Measurements from ENCODE around the gene ABCB10. TPM values are rescaled to one million over a fixed set of nuclear protein-coding genes. Genes with fewer than 3 reads are reported as not detected.
"Not testable (repeated sequence)": the region's sequence is repeated elsewhere in the genome, so short reads cannot be mapped to it uniquely, and the experiment has no call there.

Gene ABCB10
- total RNA-seq: 16.4 TPM

DNA sequence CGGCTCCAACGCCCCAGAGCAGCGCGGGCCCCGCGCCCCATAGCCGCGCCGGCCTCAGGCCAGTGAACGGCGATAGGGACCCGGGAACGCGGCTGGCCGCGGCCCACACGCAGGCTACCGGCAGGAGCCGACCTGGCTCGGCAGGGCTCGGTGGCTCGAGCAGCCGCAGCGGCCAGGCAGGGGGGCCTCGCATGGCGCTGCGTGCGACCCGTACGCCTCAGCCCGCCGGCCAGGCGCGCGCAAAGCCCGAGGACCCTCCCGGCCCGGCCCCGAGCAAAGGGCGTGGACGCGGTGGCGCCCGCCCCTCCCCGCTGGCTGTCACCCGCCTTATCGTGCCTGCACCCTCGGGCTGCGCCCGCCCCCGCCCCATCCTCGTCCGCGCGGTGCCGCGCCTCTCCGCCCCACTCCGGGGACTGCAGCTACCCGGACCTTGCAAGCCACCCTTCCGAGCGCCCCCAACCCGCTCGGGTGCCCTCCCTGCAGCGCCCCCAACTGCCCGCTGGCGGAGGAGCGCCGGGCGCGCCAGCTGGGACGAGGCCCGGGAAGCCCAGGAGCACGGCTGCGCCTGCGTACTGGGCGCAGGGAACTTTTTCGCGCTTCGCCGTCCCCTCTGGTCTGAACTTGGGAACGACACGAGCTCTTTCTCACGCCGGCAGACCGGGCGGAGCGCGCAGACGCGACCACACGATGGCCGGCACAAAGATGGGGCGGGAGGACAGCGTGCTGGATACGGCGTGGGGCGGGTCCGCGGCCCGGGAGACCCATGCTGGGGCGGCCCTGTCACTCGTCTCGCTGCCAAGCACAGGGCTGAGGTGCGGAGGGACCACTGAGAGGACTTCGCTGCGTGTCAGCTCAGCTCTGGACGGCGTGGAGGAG is at the start of gene ABCB10:
ABCB10 (minus strand) TSS at position 248 of the 876 bp plus-strand sequence; CDS start at position 193, 55 bp downstream.
- DNase-seq (ENCODE audit: low spot score) (peak; percentile 98), ATAC-seq (peak; percentile 89)

GRCh38 chr1:229607370-229607769 is 48.9 kb upstream of the ABCB10 start:
- DNase-seq (ENCODE audit: low spot score) (no peak), ATAC-seq (no peak)

DNA sequence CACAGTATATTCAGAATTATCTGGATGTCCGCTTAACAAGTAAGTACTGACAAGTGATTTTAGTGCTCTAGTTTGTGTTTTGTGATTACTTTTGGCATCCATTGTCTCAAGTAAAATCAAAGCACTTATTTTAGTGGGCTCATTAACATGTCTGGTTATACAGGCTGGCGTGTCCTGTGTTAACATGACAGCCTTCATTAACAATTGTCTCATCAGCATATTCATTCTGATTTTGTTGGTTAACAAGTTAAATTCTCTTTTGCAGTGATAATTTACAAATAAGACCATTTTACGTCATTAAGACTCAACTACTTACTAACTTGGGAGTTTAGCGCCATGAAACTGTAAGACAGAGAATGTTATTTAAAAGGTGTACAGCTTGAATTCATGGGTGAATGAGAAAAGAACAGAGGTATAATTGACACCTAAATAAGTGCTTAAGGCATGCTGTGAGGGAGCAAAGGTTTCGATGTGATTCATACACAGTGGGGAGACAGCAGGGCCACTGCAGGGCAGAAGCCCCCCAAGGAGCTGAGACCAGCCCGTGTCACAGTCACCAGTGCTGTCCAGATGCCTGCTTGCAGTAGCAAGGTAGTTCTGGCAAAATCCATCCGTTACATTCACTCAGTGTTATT is 45.0 kb upstream of the ABCB10 start:
- ATAC-seq (no peak), DNase-seq (ENCODE audit: low spot score) (no peak)

DNA sequence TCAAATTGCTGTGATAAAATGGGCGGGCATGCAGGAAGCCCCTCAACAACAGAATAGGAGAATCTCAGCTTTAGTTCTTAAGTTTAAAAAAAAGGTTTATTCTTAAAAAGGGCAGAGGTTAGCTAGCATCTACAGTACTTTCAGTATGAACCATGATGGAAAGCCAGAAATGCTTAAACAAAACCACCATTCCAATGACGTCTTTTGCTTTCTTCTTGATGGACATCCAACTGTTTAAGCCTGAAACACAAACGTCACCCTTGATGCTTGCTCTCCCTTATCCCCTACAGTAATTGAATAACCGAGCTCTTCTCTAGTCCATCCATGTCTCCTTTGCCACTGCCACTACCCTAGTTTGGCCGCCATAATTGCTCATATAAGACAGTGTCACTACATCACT is 41.7 kb upstream of the ABCB10 start:
- no peak for DNase-seq (ENCODE audit: low spot score)
- no peak for ATAC-seq

DNA sequence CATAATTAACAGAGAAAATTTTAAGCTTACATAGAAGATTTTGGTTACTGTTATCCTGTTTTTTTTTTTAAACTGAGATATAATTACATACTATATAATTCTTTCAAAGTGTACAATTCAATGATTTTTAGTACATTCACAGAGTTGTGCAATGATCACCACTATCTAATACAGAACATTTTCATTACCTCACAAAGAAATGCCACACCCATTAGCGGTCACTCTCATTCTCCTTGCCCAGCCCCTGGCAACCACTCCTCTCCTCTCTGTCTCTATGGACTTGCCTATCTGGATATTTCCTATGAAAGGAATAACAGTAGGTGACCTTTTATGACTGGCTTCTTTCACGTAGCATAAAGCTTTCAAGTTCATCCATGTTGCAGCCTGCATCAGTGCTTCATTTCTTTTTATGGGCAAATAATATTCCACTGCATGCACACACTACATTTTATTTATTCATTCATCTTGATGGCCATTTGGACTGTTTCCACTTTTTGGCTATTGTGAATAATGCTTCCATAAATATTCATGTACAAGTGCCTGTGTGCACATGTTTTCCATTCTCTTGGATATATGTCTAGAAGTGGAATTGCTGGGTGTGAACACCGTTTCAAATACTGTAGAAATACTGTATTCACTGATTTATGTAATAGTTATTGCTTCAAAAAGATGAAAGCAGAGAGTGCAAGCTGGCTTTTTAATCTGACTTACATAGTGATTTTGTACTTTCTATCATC is 40.9 kb upstream of the ABCB10 start:
- ATAC-seq (no peak), DNase-seq (ENCODE audit: low spot score) (no peak)

GRCh38 chr1:229597877-229598276 is 39.4 kb upstream of the ABCB10 start:
- no peak for ATAC-seq
- no peak for DNase-seq (ENCODE audit: low spot score)

- DNase-seq (ENCODE audit: low spot score): no peak
- ATAC-seq: no peak
Measured at GRCh38 chr1:229596925-229597699, 38.6 kb upstream of the ABCB10 start.

DNA sequence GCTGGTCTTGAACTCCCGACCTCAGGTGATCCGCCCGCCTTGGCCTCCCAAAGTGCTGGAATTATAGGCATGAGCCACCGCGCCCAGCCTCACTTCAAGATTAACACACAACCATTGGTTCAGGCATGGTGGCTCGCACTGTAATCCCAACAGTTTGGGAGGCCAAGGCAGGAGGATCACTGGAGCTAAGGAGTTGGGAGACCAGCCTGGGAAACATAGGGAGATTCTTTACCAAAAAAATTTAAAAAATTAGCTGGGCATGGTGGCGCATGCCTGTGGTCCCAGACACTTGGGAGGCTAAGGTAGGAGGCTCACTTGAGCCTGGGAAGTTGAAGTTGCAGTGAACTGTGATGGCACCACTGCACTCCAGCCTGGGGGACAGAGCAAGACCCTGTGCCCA is 37.4 kb upstream of the ABCB10 start:
- DNase-seq (ENCODE audit: low spot score); ATAC-seq: not testable (repeated sequence)

GRCh38 chr1:229594227-229595008 is 35.9 kb upstream of the ABCB10 start:
- DNase-seq (ENCODE audit: low spot score) (no peak), ATAC-seq (no peak)

DNA sequence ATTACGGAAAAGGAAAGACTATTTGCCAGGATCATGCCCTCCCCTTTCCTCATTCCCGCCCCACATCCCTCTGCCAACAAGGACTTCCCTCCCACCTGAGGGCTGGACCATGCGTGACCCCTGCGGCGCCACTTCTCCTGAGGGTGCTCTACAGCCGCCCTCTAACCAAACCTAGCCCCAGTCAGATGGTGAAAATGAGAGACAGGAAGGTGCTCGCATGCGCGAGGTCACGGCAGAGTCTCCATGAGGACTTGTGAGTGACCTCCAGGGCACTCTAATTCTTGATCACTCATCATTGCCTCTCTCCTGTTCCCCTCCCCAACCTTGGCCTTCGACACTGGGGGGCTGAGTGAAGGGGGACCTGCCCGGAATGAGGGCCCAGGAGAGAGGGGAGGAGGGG is 35.3 kb upstream of the ABCB10 start:
- DNase-seq (ENCODE audit: low spot score) (no peak), ATAC-seq (no peak)

DNA sequence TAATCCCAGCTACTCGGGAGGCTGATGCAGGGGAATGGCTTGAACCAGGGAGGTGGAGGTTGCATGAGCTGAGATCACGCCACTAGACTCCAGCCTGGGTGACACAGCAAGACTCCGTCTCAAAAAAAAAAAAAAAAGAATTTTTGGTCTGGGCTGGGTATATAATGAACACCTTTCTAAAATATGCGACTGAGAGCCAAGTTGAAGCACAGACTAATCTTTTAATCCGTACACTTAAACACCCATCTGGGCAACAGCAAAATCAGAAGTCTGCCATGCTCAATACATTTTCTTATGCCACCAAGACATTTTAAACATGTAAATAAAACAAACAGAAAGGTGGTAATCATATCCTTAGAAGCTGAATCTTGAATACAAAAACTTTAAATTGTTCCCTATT is 31.6 kb upstream of the ABCB10 start:
- ATAC-seq: no peak
- DNase-seq (ENCODE audit: low spot score): no peak

DNA sequence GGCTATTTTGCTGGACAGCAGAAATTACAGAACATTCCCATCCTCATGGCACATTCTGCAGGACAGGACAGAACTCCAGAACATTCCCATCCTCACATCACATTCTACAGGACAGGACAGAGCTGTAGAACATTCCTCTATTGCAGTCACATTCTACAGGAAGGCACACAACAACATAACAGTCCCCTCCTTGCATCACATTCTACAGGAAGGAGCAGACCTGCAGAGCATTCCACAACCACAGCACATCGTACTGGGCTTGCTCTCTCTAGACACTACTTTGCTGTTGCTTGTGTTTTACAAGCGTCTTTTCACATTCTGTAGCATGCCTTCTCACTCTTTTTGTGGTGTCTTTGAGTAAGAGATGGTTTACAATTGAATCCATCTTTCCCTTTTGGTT is 26.8 kb upstream of the ABCB10 start:
- no peak for ATAC-seq

GRCh38 chr1:229582715-229583114 is 24.2 kb upstream of the ABCB10 start:
- DNase-seq (ENCODE audit: low spot score) (no peak), ATAC-seq (no peak)

More for the DNA sequence above, 26.8 kb upstream of the ABCB10 start:
- no peak for DNase-seq (ENCODE audit: low spot score)

DNA sequence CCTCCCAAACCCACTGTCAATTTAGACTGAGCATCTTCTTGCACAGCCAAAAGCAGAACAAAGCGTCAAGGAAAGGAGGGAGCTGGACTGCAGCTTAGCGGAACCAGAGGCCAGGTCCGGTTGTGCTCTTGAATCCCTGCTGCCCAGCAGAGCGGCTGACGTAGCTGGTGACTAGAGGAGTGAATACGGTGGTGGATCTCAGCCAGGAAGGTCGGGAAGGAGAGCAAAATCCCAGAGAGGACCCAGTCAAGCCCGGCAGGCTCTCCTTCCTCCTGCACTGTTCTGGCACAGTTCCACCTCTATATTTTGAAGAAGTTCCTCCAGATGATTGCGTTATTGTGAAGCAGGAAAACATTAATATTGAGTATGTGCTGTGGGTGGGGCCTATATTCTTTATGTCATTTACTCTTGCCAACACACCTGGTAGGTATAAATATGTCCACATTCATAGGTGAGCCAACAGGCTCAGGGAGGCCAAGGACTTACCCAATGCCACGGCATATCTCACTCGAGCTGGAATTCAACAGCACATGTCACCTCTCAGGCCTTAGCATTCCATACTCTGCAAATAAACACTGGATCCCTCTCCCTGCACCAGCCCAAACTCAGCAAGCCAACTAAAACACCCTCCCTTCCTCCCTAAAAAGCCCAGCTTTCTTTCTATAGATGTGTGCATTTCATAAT is 23.6 kb upstream of the ABCB10 start:
- ATAC-seq: peak; percentile 77
- peak; percentile 54 for DNase-seq (ENCODE audit: low spot score)

DNA sequence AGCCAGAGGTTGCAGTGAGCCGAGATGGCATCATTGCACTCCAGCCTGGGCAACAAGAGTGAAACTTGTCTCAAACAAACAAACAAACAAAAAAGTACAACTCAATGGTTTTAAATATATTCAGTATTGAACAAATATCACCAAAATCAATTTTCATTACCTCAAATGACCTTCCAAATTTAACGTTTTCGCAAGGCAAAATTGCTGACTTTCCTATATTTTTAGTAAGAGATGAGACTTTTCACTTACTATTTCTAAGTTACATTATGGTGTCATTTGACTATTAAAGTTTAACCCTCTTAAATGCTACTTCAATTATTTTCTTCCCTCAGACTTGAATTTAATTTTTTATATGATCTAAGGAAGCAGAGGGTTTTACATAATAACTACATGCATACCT is 23.0 kb upstream of the ABCB10 start:
- no peak for DNase-seq (ENCODE audit: low spot score)
- ATAC-seq: no peak

GRCh38 chr1:229579059-229579673 is 20.7 kb upstream of the ABCB10 start:
- DNase-seq (ENCODE audit: low spot score): peak; percentile 52
- peak; percentile 83 for ATAC-seq

GRCh38 chr1:229578168-229579058 is 19.9 kb upstream of the ABCB10 start:
- peak; percentile 15 for ATAC-seq
- no peak for DNase-seq (ENCODE audit: low spot score)

Measured in left lobe of liver (tissue), 2 donors.